HEK293T (cell line): ENCODE data around the gene EMC1.

Experiments
- FOXK2 ChIP-seq: fragments of 450-650 bp; IDR thresholded peaks from 2 replicates; pipeline ENCODE4 v1.6.1; 2016; ENCODE audit warnings: mild to moderate bottlenecking
- SP1 ChIP-seq: fragments of 450-650 bp; IDR thresholded peaks from 2 replicates; pipeline ENCODE4 v1.6.1; 2017

GRCh38 chr1:19187852-19188251, 63.5 kb downstream of the EMC1 start:
- TF ChIP-seq SP1: no peak
- TF ChIP-seq FOXK2: no peak
